Colonic mucosa (tissue), 4 donors: Measurements from ENCODE around the gene RELCH. TPM values are rescaled to one million over a fixed set of nuclear protein-coding genes. Genes with fewer than 3 reads are reported as not detected.

Experiments
- DNase-seq: peaks from one replicate; pipeline ENCODE4 v3.0.0-alpha.2; 2020
- H3K27ac ChIP-seq: fragments of 200-600 bp; one replicate; pipeline ENCODE4 v1.8.0; 2021
- H3K27me3 ChIP-seq: fragments of 200-600 bp; one replicate; pipeline ENCODE4 v1.8.0; 2021
- H3K36me3 ChIP-seq: fragments of 200-600 bp; one replicate; pipeline ENCODE4 v1.8.0; 2021
- H3K4me1 ChIP-seq: fragments of 200-600 bp; one replicate; pipeline ENCODE4 v1.8.0; 2021; ENCODE audit warnings: mild to moderate bottlenecking
- H3K4me3 ChIP-seq: fragments of 200-600 bp; one replicate; pipeline ENCODE4 v1.8.0; 2021
- H3K9ac ChIP-seq, 2 donors: one replicate each; pipeline ENCODE4 v1.7.0; 2013; ENCODE audit warnings: control low read depth in 2 of 2, low read depth in 2 of 2, low read length in 2 of 2
- H3K9me3 ChIP-seq: fragments of 200-600 bp; one replicate; pipeline ENCODE4 v1.8.0; 2021
- CTCF ChIP-seq: fragments of 200-600 bp; IDR thresholded peaks from one replicate; pipeline ENCODE4 v1.8.0; 2022; ENCODE audit warnings: antibody characterized with exemption, mild to moderate bottlenecking
- intact Hi-C: fragments of 100-400 bp; cut with DNase I; formaldehyde crosslinking; loops from one replicate; pipeline ENCODE4 v1.14.1; 2022
- total RNA-seq, 2 donors: library from RNA; stranded (reverse); fragmentation: NEBNext Ultra II Directional in 1 of 2; extraction: Animal tissue kit (Norgen Biotek cat#: 25700) in 1 of 2; gene quantifications; one replicate each; pipeline ENCODE4 v1.2.1, GENCODE V29; 2021
- donor health status: healthy.
- donor health status: DM: no; HTN: no; CAD: no.
- donor health status: DM: no; HTN: no; CAD: no.

Gene RELCH
- total RNA-seq, 2 donors from 2014 or later: 38.9 to 56.9 TPM

GRCh38 chr18:62336618-62337017 lies 149.6 kb downstream of the RELCH start:
- Histone ChIP-seq H3K27me3 (no peaks in the 10 kb centered on the region), H3K9ac (peak overlapping the region in 1 of 2 donors; percentile 55), H3K36me3 (no peaks in the 10 kb centered on the region), H3K27ac (no peak overlapping the region), H3K9me3 (no peaks in the 10 kb centered on the region), H3K4me3 (no peak overlapping the region), H3K4me1 (peaks cover 4% of the 10 kb centered on the region)
- intact Hi-C loops: no loop called here
- no peak for TF ChIP-seq CTCF
- no peak for DNase-seq

GRCh38 chr18:62337336-62337735 lies 150.3 kb downstream of the RELCH start:
- intact Hi-C loops: no loop called here
- Histone ChIP-seq H3K9ac (no peak overlapping the region), H3K27ac (no peak overlapping the region), H3K9me3 (no peaks in the 10 kb centered on the region), H3K27me3 (no peaks in the 10 kb centered on the region), H3K36me3 (no peaks in the 10 kb centered on the region), H3K4me1 (peaks cover 4% of the 10 kb centered on the region), H3K4me3 (no peak overlapping the region)
- DNase-seq: no peak
- TF ChIP-seq CTCF: no peak

GRCh38 chr18:62338446-62339105 lies 151.5 kb downstream of the RELCH start:
- no peak overlapping the region for H3K9ac ChIP-seq
- no peak for DNase-seq
- peaks cover 4% of the 10 kb centered on the region for H3K4me1 ChIP-seq
- no peak for TF ChIP-seq CTCF
- peak overlapping the region; percentile 53 for H3K27ac ChIP-seq
- no peaks in the 10 kb centered on the region for H3K27me3 ChIP-seq
- no peaks in the 10 kb centered on the region for H3K36me3 ChIP-seq
- H3K4me3 ChIP-seq: no peak overlapping the region
- intact Hi-C loops: no loop called here
- no peaks in the 10 kb centered on the region for H3K9me3 ChIP-seq

GRCh38 chr18:62339106-62339988 lies 152.3 kb downstream of the RELCH start:
- no peaks in the 10 kb centered on the region for H3K36me3 ChIP-seq
- no peak overlapping the region for H3K4me3 ChIP-seq
- intact Hi-C loops: no loop called here
- H3K4me1 ChIP-seq: peaks cover 4% of the 10 kb centered on the region
- peak; percentile 56 for DNase-seq
- no peaks in the 10 kb centered on the region for H3K27me3 ChIP-seq
- H3K9me3 ChIP-seq: no peaks in the 10 kb centered on the region
- peak overlapping the region; percentile 53 for H3K27ac ChIP-seq
- TF ChIP-seq CTCF: no peak
- H3K9ac ChIP-seq: no peak overlapping the region

GRCh38 chr18:62340996-62341395 lies 153.9 kb downstream of the RELCH start:
- no peaks in the 10 kb centered on the region for H3K9me3 ChIP-seq
- intact Hi-C loops: no loop called here
- TF ChIP-seq CTCF: no peak

More at GRCh38 chr18:62340996-62341395, 153.9 kb downstream of the RELCH start:
- Histone ChIP-seq H3K27me3 (no peaks in the 10 kb centered on the region), H3K36me3 (no peaks in the 10 kb centered on the region), H3K4me3 (no peak overlapping the region), H3K27ac (no peak overlapping the region), H3K9ac (no peak overlapping the region), H3K4me1 (peaks cover 4% of the 10 kb centered on the region)
- DNase-seq: no peak
